Measurements from ENCODE around the gene NOL8. TPM values are rescaled to one million over a fixed set of nuclear protein-coding genes. Genes with fewer than 3 reads are reported as not detected.
A peak's percentile ranks its signal among the peaks of the same experiment; 100 is the strongest.

Gene NOL8
- total and polyA plus RNA-seq, 2 donors (not counting 1 experiment from before 2014, with no cell fraction given) = 19.9 to 91.0 TPM

DNA sequence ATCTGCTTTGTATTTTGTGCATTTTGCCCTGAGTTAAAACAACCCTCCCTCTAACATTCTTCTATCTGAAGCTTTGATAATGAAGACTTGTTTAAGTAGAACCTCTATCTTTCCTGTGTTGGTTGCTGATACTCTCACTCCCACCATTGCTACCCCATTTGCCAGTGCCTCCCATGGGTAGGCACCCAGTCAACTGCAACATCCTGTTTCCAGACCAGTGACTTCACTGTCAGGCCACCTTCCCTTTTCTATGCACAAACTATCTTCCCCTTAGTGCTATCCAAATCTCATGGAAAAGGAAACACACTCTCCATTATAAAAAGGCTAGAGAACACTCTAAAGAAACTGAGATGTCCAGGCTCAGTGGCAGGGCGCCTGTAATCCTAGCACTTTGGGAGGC is 26.0 kb downstream of the NOL8 start:
- Mint-ChIP-seq H3K4me1 (peaks cover 47% of the 10 kb centered on the region), H3K9me3 (ENCODE audit: insufficient read depth) (no peaks in the 10 kb centered on the region), H3K4me3 (peak overlapping the region; percentile 50), H3K27me3 (no peaks in the 10 kb centered on the region), H3K27ac (peak overlapping the region; percentile 84)
- no peak overlapping the region for H3K4me3 ChIP-seq (ENCODE audit: control extremely low read depth in 1 of 5, extremely low read depth in 1 of 5, insufficient read depth in 1 of 5, low read depth in 2 of 5, low read length in 4 of 5)
- peaks cover 7 to 58% of the 10 kb centered on the region in 2 experiments for H3K36me3 ChIP-seq (replicated peaks in 1 of 2; ENCODE audit: control extremely low read depth in 1 of 2, control insufficient read depth in 1 of 2, extremely low read depth in 1 of 2, insufficient read depth in 2 of 2, low read length in 1 of 2)
- no CpG with 5 or more reads among the region's 1 CpG for WGBS (ENCODE audit: insufficient coverage)
- no peaks in the 10 kb centered on the region for H3K27me3 ChIP-seq (replicated peaks in 1 of 4; ENCODE audit: control extremely low read depth in 1 of 4, control insufficient read depth in 3 of 4, insufficient read depth in 4 of 4, low read length in 3 of 4)
- peak overlapping the region; percentile 36 for H3K4me2 ChIP-seq (replicated peaks; ENCODE audit: low read depth, low read length, poor library complexity, severe bottlenecking)
- peak; percentile 90 for ATAC-seq (ENCODE audit: low read depth)
- H3K79me2 ChIP-seq (ENCODE audit: control insufficient read depth, insufficient read depth, low read length) = peaks cover 6% of the 10 kb centered on the region
- H3K9me3 ChIP-seq (ENCODE audit: control extremely low read depth in 1 of 3, control insufficient read depth in 2 of 3, insufficient read depth in 1 of 3, low read length in 2 of 3) = no peaks in the 10 kb centered on the region
- ChIA-PET CTCF (interaction anchor here (1.3 kb wide), 1 partner anchor 15 kb away, joined by 3 read pairs; no protein-coding TSS in a partner anchor), POLR2A (interaction anchor here (0.9 to 1.0 kb wide), 2 partner anchors 26 to 27 kb away, joined by 3 read pairs; partner anchors contain the start of genes CENPP and NOL8)
- H2AFZ ChIP-seq (ENCODE audit: insufficient read depth, low read depth, low read length, poor library complexity, severe bottlenecking) = no peak overlapping the region
- intact Hi-C loops (cut with micrococcal nuclease) = loop anchor here (2.0 kb wide), 1 partner anchor 366 kb away; no protein-coding TSS in a partner anchor
- H3K9ac ChIP-seq (ENCODE audit: low read length) = no peak overlapping the region
- peak; percentile 66 for DNase-seq
- peaks cover 27 to 29% of the 10 kb centered on the region in 2 donors for H3K4me1 ChIP-seq (ENCODE audit: control insufficient read depth in 2 of 2, insufficient read depth in 2 of 2, low read length in 2 of 2)
- H4K20me1 ChIP-seq (ENCODE audit: control insufficient read depth, insufficient read depth, low read length, poor library complexity, severe bottlenecking) = no peaks in the 10 kb centered on the region
- H3K27ac ChIP-seq (ENCODE audit: low read length in 2 of 2) = peak overlapping the region; percentile 29 to 74
- TF ChIP-seq, protein P1, sequence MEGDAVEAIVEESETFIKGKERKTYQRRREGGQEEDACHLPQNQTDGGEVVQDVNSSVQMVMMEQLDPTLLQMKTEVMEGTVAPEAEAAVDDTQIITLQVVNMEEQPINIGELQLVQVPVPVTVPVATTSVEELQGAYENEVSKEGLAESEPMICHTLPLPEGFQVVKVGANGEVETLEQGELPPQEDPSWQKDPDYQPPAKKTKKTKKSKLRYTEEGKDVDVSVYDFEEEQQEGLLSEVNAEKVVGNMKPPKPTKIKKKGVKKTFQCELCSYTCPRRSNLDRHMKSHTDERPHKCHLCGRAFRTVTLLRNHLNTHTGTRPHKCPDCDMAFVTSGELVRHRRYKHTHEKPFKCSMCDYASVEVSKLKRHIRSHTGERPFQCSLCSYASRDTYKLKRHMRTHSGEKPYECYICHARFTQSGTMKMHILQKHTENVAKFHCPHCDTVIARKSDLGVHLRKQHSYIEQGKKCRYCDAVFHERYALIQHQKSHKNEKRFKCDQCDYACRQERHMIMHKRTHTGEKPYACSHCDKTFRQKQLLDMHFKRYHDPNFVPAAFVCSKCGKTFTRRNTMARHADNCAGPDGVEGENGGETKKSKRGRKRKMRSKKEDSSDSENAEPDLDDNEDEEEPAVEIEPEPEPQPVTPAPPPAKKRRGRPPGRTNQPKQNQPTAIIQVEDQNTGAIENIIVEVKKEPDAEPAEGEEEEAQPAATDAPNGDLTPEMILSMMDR (IDR thresholded peaks at IDR 0.05) = no peak
- no peak for TF ChIP-seq EZH2 (IDR thresholded peaks at IDR 0.05; ENCODE audit: borderline replicate concordance, insufficient read depth, low read depth, low read length, poor library complexity, severe bottlenecking)

DNA sequence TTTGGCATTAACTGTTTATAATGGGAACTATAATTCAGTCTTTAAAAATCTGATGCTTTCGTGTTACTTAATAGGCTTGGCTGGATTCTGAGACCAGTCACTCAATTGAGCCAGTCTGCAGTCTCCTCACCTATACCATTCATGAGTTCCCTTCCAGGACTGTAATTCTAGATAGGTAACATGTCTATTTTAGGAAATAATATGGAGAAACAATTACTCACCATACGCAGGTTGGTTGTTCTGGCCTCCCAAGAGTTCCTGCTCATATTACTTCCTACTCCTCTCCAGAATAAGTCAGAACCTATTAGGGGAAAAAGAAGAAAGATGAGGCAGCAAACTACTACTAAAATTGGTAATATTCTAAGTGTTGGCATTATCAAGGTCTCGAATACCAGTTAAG is 27.1 kb downstream of the NOL8 start:
- Mint-ChIP-seq H3K27me3 (no peaks in the 10 kb centered on the region), H3K4me1 (peaks cover 56% of the 10 kb centered on the region), H3K9me3 (ENCODE audit: insufficient read depth) (no peaks in the 10 kb centered on the region), H3K4me3 (peak overlapping the region; percentile 42), H3K27ac (peak overlapping the region; percentile 70)
- Histone ChIP-seq H3K4me1 (ENCODE audit: control insufficient read depth in 2 of 2, insufficient read depth in 2 of 2, low read length in 2 of 2) (peaks cover 29% of the 10 kb centered on the region in 2 donors), H3K79me2 (ENCODE audit: control insufficient read depth, insufficient read depth, low read length) (peaks cover 12% of the 10 kb centered on the region), H3K27me3 (replicated peaks in 1 of 4; ENCODE audit: control extremely low read depth in 1 of 4, control insufficient read depth in 3 of 4, insufficient read depth in 4 of 4, low read length in 3 of 4) (no peaks in the 10 kb centered on the region), H2AFZ (ENCODE audit: insufficient read depth, low read depth, low read length, poor library complexity, severe bottlenecking) (peak overlapping the region; percentile 27), H3K4me2 (replicated peaks; ENCODE audit: low read depth, low read length, poor library complexity, severe bottlenecking) (peak overlapping the region; percentile 33), H3K36me3 (replicated peaks in 1 of 2; ENCODE audit: control extremely low read depth in 1 of 2, control insufficient read depth in 1 of 2, extremely low read depth in 1 of 2, insufficient read depth in 2 of 2, low read length in 1 of 2) (peaks cover 7 to 47% of the 10 kb centered on the region in 2 experiments), H3K4me3 (ENCODE audit: control extremely low read depth in 1 of 5, extremely low read depth in 1 of 5, insufficient read depth in 1 of 5, low read depth in 2 of 5, low read length in 4 of 5) (peak overlapping the region in 1 of 5 experiments; percentile 2), H4K20me1 (ENCODE audit: control insufficient read depth, insufficient read depth, low read length, poor library complexity, severe bottlenecking) (no peaks in the 10 kb centered on the region), H3K9me3 (ENCODE audit: control extremely low read depth in 1 of 3, control insufficient read depth in 2 of 3, insufficient read depth in 1 of 3, low read length in 2 of 3) (no peaks in the 10 kb centered on the region), H3K9ac (ENCODE audit: low read length) (no peak overlapping the region), H3K27ac (ENCODE audit: low read length in 2 of 2) (peak overlapping the region; percentile 13 to 64)
- DNase-seq = no peak
- POLR2A ChIA-PET = interaction anchor here (1.0 kb wide), 1 partner anchor 27 kb away, joined by 3 read pairs; the partner anchor contains the start of gene NOL8
- CTCF ChIA-PET = interaction anchor here (1.3 kb wide), 1 partner anchor 16 kb away, joined by 3 read pairs; no protein-coding TSS in a partner anchor
- intact Hi-C loops (cut with micrococcal nuclease) = loop anchor here (2.0 kb wide), 1 partner anchor 367 kb away; no protein-coding TSS in a partner anchor
- no peak for ATAC-seq (ENCODE audit: low read depth)
- WGBS (ENCODE audit: insufficient coverage) = no CpG with 5 or more reads among the region's 3 CpGs
- TF ChIP-seq EZH2 (IDR thresholded peaks at IDR 0.05; ENCODE audit: borderline replicate concordance, insufficient read depth, low read depth, low read length, poor library complexity, severe bottlenecking) = no peak
